ENCODE results near the gene ABCC10. TPM values are rescaled to one million over a fixed set of nuclear protein-coding genes. Genes with fewer than 3 reads are reported as not detected.
"Not testable (repeated sequence)": the region's sequence is repeated elsewhere in the genome, so short reads cannot be mapped to it uniquely, and the experiment has no call there.

The ABCC10 gene
- total RNA-seq, 1 donor from 2014 or later: 45.6 TPM

DNA sequence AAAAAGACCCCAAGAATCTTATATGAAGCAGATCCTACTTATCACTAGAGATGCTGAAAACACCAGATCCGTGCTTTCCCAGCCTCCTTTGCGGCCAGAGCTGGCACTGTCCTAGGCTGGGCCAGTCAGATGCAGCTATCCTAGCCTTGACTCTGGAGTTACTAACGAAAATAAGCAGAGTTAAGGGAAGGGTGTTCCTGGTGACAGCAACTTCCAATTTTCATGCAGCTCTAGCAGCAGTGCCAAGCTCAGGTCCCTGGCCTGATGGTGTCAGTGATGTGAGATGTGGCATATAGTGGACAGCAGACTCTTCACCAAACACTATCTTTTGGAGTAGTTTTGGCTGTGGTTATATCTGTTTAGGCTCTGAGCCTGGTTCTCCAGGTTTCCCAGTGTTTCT lies 25.6 kb upstream of the ABCC10 start:
- Mint-ChIP-seq H3K9me3 (ENCODE audit: unreplicated experiment) (no peaks in the 10 kb centered on the region), H3K4me3 (ENCODE audit: unreplicated experiment) (no peak overlapping the region), H3K4me1 (ENCODE audit: unreplicated experiment) (peaks cover 3% of the 10 kb centered on the region), H3K36me3 (ENCODE audit: low read depth, unreplicated experiment) (no peaks in the 10 kb centered on the region), H3K27ac (ENCODE audit: unreplicated experiment) (no peak overlapping the region), H3K27me3 (ENCODE audit: unreplicated experiment) (no peaks in the 10 kb centered on the region)
- DNase-seq (ENCODE audit: low spot score): no peak
- TF ChIP-seq, protein P1, sequence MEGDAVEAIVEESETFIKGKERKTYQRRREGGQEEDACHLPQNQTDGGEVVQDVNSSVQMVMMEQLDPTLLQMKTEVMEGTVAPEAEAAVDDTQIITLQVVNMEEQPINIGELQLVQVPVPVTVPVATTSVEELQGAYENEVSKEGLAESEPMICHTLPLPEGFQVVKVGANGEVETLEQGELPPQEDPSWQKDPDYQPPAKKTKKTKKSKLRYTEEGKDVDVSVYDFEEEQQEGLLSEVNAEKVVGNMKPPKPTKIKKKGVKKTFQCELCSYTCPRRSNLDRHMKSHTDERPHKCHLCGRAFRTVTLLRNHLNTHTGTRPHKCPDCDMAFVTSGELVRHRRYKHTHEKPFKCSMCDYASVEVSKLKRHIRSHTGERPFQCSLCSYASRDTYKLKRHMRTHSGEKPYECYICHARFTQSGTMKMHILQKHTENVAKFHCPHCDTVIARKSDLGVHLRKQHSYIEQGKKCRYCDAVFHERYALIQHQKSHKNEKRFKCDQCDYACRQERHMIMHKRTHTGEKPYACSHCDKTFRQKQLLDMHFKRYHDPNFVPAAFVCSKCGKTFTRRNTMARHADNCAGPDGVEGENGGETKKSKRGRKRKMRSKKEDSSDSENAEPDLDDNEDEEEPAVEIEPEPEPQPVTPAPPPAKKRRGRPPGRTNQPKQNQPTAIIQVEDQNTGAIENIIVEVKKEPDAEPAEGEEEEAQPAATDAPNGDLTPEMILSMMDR (IDR thresholded peaks at IDR 0.05; ENCODE audit: unreplicated experiment): no peak

DNA sequence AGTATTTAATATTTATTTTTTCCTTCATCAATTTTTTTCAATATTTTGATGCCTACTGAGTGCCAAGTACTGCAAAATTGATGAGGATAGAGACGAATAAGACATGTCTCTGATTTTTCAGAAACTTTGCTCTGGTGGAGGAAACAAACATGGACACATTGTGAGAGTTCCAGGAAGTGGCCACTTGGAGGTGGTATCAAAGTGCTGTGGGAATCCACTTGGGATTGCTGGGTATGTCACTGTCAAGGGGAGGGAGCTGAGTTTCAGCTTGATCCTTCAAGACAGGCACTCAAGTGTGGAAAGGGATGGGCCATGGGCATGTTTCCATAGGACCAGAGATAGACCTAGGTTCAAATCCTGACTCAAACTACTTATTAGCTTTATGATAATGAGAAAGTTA lies 24.5 kb upstream of the ABCC10 start:
- H3K36me3 Mint-ChIP-seq (ENCODE audit: low read depth, unreplicated experiment): peaks cover 3% of the 10 kb centered on the region
- no peaks in the 10 kb centered on the region for H3K9me3 Mint-ChIP-seq (ENCODE audit: unreplicated experiment)
- no peak for DNase-seq (ENCODE audit: low spot score)
- no peaks in the 10 kb centered on the region for H3K27me3 Mint-ChIP-seq (ENCODE audit: unreplicated experiment)
- no peak overlapping the region for H3K4me3 Mint-ChIP-seq (ENCODE audit: unreplicated experiment)
- peaks cover 3% of the 10 kb centered on the region for H3K4me1 Mint-ChIP-seq (ENCODE audit: unreplicated experiment)
- TF ChIP-seq, protein P1 (IDR thresholded peaks at IDR 0.05; ENCODE audit: unreplicated experiment): no peak
- H3K27ac Mint-ChIP-seq (ENCODE audit: unreplicated experiment): no peak overlapping the region

DNA sequence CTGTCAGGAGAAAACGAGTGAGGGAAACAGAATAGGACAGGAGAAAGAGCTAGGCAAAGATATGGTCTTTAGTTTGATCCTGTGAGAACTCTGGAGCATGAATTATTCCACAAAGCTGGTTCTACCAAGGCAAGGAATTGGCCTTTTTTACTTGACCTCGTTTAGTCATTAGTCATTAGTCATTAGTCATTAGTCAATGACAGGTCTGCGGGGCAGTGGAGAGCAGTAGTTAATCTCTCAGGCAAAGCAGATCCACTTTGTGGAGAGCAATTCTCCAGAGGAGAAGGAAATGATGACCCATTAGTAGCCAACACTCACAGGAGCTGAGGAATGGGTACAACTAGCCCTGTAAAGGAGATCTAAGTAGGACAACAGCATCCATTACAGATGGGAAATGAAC lies 22.0 kb upstream of the ABCC10 start:
- Mint-ChIP-seq H3K9me3 (ENCODE audit: unreplicated experiment) (no peaks in the 10 kb centered on the region), H3K27ac (ENCODE audit: unreplicated experiment) (no peak overlapping the region), H3K27me3 (ENCODE audit: unreplicated experiment) (peaks cover 1% of the 10 kb centered on the region), H3K4me3 (ENCODE audit: unreplicated experiment) (no peak overlapping the region), H3K4me1 (ENCODE audit: unreplicated experiment) (peaks cover 3% of the 10 kb centered on the region), H3K36me3 (ENCODE audit: low read depth, unreplicated experiment) (peaks cover 3% of the 10 kb centered on the region)
- TF ChIP-seq, protein P1 (IDR thresholded peaks at IDR 0.05; ENCODE audit: unreplicated experiment): no peak
- no peak for DNase-seq (ENCODE audit: low spot score)

DNA sequence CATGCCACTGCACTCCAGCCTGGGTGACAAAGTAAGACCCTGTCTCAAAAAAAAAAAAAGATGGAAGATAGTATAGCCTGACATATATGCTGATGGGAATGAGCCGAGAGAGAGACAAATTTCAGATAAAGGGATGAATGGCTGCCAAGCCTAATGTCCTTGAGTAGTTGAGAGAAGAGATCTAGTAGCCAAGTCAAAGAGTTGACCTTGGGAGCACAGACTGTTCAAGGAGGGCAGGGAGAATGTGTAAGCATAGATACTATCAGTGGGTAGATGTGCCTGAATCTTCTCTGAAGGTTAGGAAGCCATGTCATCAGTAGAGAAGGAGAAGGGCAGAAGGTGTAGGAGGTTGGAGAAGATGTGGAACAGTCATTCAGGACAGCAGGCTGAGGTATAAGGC lies 20.0 kb upstream of the ABCC10 start:
- Mint-ChIP-seq H3K36me3 (ENCODE audit: low read depth, unreplicated experiment) (peaks cover 3% of the 10 kb centered on the region), H3K9me3 (ENCODE audit: unreplicated experiment) (no peaks in the 10 kb centered on the region), H3K27me3 (ENCODE audit: unreplicated experiment) (peaks cover 1% of the 10 kb centered on the region), H3K27ac (ENCODE audit: unreplicated experiment) (no peak overlapping the region), H3K4me1 (ENCODE audit: unreplicated experiment) (no peaks in the 10 kb centered on the region), H3K4me3 (ENCODE audit: unreplicated experiment) (no peak overlapping the region)
- TF ChIP-seq, protein P1 (IDR thresholded peaks at IDR 0.05; ENCODE audit: unreplicated experiment): no peak
- no peak for DNase-seq (ENCODE audit: low spot score)

DNA sequence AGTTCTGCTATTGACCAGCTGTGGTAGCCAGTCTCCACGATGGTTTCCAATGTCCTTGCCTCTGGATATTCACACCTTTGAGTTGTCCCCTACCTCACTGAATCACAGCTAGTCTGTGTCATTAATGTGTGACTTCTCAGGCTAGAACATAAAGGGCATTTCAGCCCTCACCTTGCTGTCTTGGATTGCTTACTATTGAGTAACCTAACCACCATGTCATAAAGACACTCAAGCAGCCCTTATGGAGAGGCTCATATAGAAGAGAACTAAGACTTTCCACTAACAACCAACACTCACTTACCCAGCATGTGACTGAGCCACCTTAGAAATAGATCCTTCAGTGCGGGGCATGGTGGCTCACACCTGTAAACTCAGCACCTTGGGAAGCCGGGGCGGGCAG lies 19.1 kb upstream of the ABCC10 start:
- Mint-ChIP-seq H3K9me3 (ENCODE audit: unreplicated experiment) (no peaks in the 10 kb centered on the region), H3K36me3 (ENCODE audit: low read depth, unreplicated experiment) (peaks cover 3% of the 10 kb centered on the region), H3K4me1 (ENCODE audit: unreplicated experiment) (no peaks in the 10 kb centered on the region)

DNA sequence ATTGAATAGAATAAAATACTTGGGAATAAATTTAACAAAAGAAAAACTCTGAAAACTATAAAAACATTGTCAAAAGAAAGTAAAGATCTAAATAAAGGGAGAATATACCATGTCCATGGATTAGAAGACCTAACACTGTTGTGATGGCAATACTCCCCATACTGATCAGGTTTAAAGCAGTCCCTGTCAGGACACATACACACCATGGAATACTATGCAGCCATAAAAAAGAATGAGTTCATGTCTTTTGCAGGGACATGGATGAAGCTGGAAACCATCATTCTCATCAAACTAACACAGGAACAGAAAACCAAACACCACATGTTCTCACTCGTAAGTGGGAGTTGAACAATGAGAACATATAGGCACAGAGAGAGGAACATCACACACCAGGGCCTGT lies 16.6 kb upstream of the ABCC10 start:
- H3K27ac Mint-ChIP-seq (ENCODE audit: unreplicated experiment); DNase-seq (ENCODE audit: low spot score); H3K27me3 Mint-ChIP-seq (ENCODE audit: unreplicated experiment); H3K4me1 Mint-ChIP-seq (ENCODE audit: unreplicated experiment); H3K4me3 Mint-ChIP-seq (ENCODE audit: unreplicated experiment); H3K36me3 Mint-ChIP-seq (ENCODE audit: low read depth, unreplicated experiment); H3K9me3 Mint-ChIP-seq (ENCODE audit: unreplicated experiment): not testable (repeated sequence)

More for the DNA sequence above, 19.1 kb upstream of the ABCC10 start:
- Mint-ChIP-seq H3K4me3 (ENCODE audit: unreplicated experiment) (no peak overlapping the region), H3K27me3 (ENCODE audit: unreplicated experiment) (peaks cover 1% of the 10 kb centered on the region), H3K27ac (ENCODE audit: unreplicated experiment) (no peak overlapping the region)
- TF ChIP-seq, protein P1 (IDR thresholded peaks at IDR 0.05; ENCODE audit: unreplicated experiment): no peak
- DNase-seq (ENCODE audit: low spot score): no peak
